ENCODE measurements around the gene RXFP2. TPM values are rescaled to one million over a fixed set of nuclear protein-coding genes. Genes with fewer than 3 reads are reported as not detected.

RXFP2 gene
- total RNA-seq, 4 donors from 2014 or later: 1.0 to 2.2 TPM; not detected in 2

- no peak for TF ChIP-seq CTCF (IDR thresholded peaks at IDR 0.05)
- no peak for TF ChIP-seq EP300 (IDR thresholded peaks at IDR 0.05)
- TF ChIP-seq POLR2A (IDR thresholded peaks at IDR 0.05): no peak
- 52 to 68% methylated on average over 2 of the region's 2 CpGs for whole genome bisulfite sequencing, 2 donors
Measured at GRCh38 chr13:31764556-31764955, 25.2 kb downstream of the RXFP2 start.

GRCh38 chr13:31765138-31765785, 25.9 kb downstream of the RXFP2 start:
- 22 to 24% methylated on average over 2 of the region's 2 CpGs for WGBS, 2 donors
- no peaks in the 10 kb centered on the region for H3K9me3 ChIP-seq
- no peaks in the 10 kb centered on the region for H3K36me3 ChIP-seq
- H3K4me3 ChIP-seq: no peak overlapping the region
- H3K4me1 ChIP-seq: peaks cover 0 to 33% (median 8%) of the 10 kb centered on the region in 4 donors
- no peak for DNase-seq (ENCODE audit: low spot score in 2 of 2)
- H3K27me3 ChIP-seq: no peaks in the 10 kb centered on the region
- TF ChIP-seq EP300 (IDR thresholded peaks at IDR 0.05) (no peak), POLR2A (IDR thresholded peaks at IDR 0.05) (no peak)
- H3K27ac ChIP-seq: no peak overlapping the region

More at GRCh38 chr13:31764556-31764955, 25.2 kb downstream of the RXFP2 start:
- Histone ChIP-seq H3K36me3 (no peaks in the 10 kb centered on the region), H3K27me3 (no peaks in the 10 kb centered on the region), H3K4me1 (peaks cover 0 to 33% (median 8%) of the 10 kb centered on the region in 4 donors), H3K4me3 (no peak overlapping the region), H3K9me3 (no peaks in the 10 kb centered on the region), H3K27ac (no peak overlapping the region)
- no peak for DNase-seq (ENCODE audit: low spot score in 2 of 2)

GRCh38 chr13:31767175-31767900, 28.0 kb downstream of the RXFP2 start:
- no peaks in the 10 kb centered on the region for H3K9me3 ChIP-seq
- peaks cover 0 to 33% (median 8%) of the 10 kb centered on the region in 4 donors for H3K4me1 ChIP-seq
- TF ChIP-seq POLR2A (IDR thresholded peaks at IDR 0.05) (no peak), CTCF (IDR thresholded peaks at IDR 0.05) (no peak), EP300 (IDR thresholded peaks at IDR 0.05) (peak; percentile 23 to 74)
- 51 to 54% methylated on average over 4 of the region's 4 CpGs for WGBS, 2 donors
- no peaks in the 10 kb centered on the region for H3K36me3 ChIP-seq
- peak in 1 of 2 donors; percentile 17 for DNase-seq (ENCODE audit: low spot score in 2 of 2)
- no peaks in the 10 kb centered on the region for H3K27me3 ChIP-seq
- H3K27ac ChIP-seq: peak overlapping the region in 2 of 4 donors; percentile 42 to 61
- H3K4me3 ChIP-seq: no peak overlapping the region

GRCh38 chr13:31768351-31768750, 29.0 kb downstream of the RXFP2 start:
- Histone ChIP-seq H3K4me1 (peaks cover 0 to 33% (median 12%) of the 10 kb centered on the region in 4 donors), H3K4me3 (no peak overlapping the region), H3K27ac (peak overlapping the region in 2 of 4 donors; percentile 42 to 61), H3K27me3 (no peaks in the 10 kb centered on the region), H3K9me3 (no peaks in the 10 kb centered on the region), H3K36me3 (no peaks in the 10 kb centered on the region)
- 53 to 59% methylated on average over 1 of the region's 1 CpG for WGBS, 2 donors
- TF ChIP-seq CTCF (IDR thresholded peaks at IDR 0.05) (no peak), POLR2A (IDR thresholded peaks at IDR 0.05) (no peak), EP300 (IDR thresholded peaks at IDR 0.05) (no peak)
- no peak for DNase-seq (ENCODE audit: low spot score in 2 of 2)

- TF ChIP-seq EP300 (IDR thresholded peaks at IDR 0.05) (no peak), CTCF (IDR thresholded peaks at IDR 0.05) (no peak), POLR2A (IDR thresholded peaks at IDR 0.05) (no peak)
- Histone ChIP-seq H3K36me3 (no peaks in the 10 kb centered on the region), H3K27me3 (no peaks in the 10 kb centered on the region), H3K4me3 (no peak overlapping the region), H3K4me1 (peaks cover 0 to 37% (median 12%) of the 10 kb centered on the region in 4 donors), H3K9me3 (no peaks in the 10 kb centered on the region), H3K27ac (no peak overlapping the region)
- 92 to 95% methylated on average over 4 of the region's 4 CpGs for WGBS, 2 donors
- no peak for DNase-seq (ENCODE audit: low spot score in 2 of 2)
Measured at GRCh38 chr13:31769575-31769974, 30.2 kb downstream of the RXFP2 start.
